Erythroblast (primary cell): ENCODE data around the gene ADAMTSL1.

Experiments
- DNase-seq, 2 experiments: peaks; one replicate each; lab custom pipeline; 2025; lab: John Stamatoyannopoulos, UW
- GATA1 ChIP-seq: IDR thresholded peaks from 2 replicates; pipeline ENCODE4 v1.6.1; 2011; ENCODE audit warnings: low read depth, mild to moderate bottlenecking, control low read depth, low read length, moderate library complexity
- POLR2A ChIP-seq: IDR thresholded peaks from 2 replicates; pipeline ENCODE4 v1.6.1; 2011; ENCODE audit warnings: mild to moderate bottlenecking, low read length

The ADAMTSL1 gene

GRCh38 chr9:18786911-18787650 is 313.1 kb downstream of the ADAMTSL1 start:
- TF ChIP-seq POLR2A = no peak
- TF ChIP-seq GATA1 = no peak
- DNase-seq = no peak

DNA sequence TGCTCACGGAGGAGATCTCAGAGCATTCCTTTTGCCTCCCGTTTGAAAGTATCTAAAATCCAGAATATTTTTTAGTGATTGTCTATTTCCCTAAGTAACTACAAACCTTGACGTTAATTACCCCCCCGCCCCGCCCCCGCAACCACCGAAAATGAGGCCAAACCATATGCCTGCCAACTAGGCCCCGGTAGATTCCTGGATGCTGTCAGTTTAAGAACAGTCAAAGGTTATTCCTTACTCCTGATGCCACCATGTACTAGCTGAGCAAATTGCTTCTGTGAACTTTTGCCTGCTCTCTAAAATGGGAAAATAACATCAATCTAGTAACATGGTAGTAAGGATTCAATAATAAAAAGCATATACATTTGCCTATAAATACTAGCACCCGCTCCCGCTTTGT is 314.3 kb downstream of the ADAMTSL1 start:
- no peak for TF ChIP-seq GATA1
- TF ChIP-seq POLR2A = no peak
- no peak for DNase-seq

DNA sequence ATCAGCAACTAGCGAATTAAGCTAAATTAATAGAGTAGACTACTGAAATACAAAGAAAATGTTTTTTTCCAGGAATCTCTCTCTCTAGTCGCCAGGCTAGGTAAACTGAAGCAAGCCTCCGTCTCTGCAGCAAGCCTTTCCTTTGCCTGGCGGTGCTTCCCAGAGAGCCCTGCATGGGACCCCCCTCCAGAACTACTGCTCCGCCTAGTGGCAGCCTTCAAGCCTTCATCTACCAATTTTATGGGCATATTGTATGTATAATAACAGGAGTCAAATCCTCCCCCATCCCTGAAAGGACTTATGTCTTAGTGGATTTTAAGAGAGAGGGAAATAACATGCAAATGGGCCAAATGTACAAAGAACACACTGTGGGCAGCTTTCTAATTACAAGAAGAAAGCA is 317.1 kb downstream of the ADAMTSL1 start:
- TF ChIP-seq GATA1 = no peak
- TF ChIP-seq POLR2A = no peak
- peak in 1 of 2 experiments; percentile 30 for DNase-seq

DNA sequence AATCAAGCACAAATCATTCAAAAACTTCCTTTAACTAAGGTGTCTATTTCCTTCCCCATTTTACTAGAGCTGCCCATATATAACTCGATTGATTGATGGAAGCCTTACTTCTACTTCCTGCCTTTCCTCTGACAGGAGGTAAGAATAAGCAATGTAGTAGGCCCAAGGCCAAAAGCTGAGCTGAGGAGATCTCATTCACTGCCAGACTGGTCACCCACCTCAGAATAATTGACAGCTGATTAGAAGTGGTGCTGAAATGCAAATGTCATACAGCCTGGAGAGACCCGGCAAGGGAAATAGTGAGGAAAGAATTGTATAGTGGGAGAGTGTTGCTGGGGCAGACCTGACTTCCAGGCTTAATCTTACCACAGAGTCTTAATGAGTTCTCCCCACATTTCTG is 319.2 kb downstream of the ADAMTSL1 start:
- DNase-seq = no peak
- TF ChIP-seq GATA1 (no peak), POLR2A (no peak)

GRCh38 chr9:18795947-18796671 is 322.2 kb downstream of the ADAMTSL1 start:
- DNase-seq = no peak
- TF ChIP-seq POLR2A = no peak
- no peak for TF ChIP-seq GATA1

DNA sequence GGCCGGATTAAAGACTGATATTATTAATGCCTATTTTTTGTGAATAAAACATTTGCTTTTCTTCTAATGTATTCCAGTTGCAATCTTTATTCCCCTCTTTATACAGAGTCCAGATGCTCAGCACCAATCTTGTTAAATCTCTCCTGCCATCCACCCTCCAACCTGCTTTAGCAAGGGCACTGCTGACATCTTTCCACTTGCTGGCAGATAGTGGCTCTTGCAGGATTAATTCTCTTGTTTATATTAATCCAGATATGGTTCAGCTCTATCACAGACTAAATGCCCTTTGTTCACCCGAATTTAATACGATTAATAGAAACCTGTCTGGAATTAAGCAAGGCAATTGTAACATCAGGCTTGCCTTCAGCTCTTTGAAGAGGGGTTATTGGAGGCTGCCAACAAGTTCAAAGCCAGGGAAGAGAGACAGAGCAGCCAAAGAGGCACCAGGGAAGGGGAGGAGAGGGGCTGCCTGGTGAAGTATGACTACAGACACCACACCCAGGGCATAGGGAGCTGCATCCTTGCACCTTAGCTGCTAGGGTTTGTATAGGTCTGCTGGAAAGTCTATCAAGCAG is 322.8 kb downstream of the ADAMTSL1 start:
- DNase-seq = no peak
- no peak for TF ChIP-seq GATA1
- no peak for TF ChIP-seq POLR2A

DNA sequence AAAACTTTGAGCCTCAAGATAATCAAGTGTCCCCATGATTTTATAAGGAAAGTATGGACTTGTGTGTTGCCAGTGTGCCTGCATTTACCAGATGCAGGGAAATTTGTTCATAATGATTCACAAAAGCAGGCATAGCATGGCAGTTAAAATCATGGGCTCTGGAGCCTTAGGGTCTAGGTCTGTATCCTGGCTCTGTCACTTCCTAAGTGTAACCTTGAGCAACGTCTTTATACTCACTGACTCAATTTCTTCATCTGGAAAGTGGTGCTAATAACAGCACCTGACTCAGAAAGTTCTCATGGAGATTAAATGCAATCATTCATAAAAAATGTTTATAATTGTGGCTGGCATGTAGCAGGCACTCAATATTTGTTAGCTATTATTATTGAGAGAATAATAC is 324.2 kb downstream of the ADAMTSL1 start:
- no peak for TF ChIP-seq POLR2A
- TF ChIP-seq GATA1 = no peak
- DNase-seq = no peak

DNA sequence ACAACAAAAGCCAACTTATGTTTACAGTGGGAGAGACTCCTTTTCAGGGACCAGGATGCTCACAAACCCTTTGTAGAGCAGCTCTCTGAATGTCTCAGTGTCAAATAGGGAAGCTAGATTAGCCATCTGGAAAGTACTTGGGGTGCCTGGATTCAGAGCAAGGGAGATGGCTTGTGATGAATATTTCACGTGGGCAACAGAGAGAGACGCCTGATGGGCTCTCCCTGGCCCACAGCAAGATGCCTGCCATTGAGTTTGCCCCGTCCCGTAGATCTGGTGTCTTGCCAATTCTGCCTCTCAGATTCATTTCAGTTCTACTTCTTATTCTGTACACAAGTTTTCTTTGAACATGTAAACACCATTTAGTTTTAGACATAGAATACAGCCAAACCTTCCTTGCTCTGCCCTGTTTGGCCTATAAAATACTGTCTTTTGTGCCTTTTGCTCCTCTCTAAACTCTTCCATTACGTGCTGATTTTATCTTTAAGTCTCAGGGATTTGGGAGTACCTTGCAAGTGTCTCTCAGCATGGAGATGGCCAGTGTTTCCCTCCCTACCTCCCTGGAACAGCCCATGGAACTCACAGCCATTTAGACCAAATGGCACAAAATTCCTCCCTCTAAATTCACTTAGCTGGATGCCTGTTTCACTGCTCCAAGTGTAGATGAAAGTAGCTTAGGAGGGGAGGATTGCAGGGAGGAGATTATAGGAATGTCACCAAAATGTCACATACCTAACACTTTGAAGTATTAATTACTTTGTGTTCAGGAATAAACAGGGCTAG is 324.7 kb downstream of the ADAMTSL1 start:
- DNase-seq = no peak
- TF ChIP-seq GATA1 = no peak
- no peak for TF ChIP-seq POLR2A

DNA sequence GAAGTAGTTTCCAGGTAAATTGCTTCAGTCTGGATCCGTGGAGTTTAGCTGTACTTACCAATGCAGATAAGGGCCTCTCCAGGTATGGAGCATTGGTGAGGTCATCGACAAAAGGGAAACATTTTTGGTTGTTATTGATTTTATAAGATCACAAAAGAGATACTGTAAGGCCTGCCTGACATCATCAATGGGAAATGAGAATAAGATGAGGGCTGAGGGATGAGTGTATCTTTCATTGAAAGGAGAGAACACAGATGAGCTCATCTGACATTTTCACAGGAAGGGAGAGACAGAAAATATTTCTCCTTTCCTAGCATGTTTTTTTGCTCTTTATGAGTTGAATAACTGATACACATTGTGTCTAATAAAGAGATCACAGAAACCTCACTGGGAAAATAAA is 325.5 kb downstream of the ADAMTSL1 start:
- TF ChIP-seq POLR2A (no peak), GATA1 (no peak)
- no peak for DNase-seq

DNA sequence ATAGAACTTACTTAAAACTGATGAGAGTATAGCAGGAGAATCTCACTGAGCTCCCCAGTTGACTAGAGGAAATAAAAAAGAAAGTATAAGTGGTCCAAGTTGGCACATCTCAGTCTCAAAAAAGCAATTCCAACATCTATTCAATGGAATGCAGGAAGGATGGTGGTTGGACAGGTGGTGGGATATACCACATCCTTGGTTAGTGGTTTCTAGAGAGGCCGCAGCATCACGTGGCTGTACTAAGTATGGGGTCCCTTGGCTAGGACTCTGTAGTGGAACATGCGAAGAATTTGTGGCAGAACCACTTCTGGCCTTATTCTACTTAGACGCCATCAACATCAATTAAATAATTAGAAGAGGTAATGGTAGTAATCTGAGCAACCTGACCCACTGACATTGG is 326.6 kb downstream of the ADAMTSL1 start:
- TF ChIP-seq GATA1 (no peak), POLR2A (no peak)
- no peak for DNase-seq

DNA sequence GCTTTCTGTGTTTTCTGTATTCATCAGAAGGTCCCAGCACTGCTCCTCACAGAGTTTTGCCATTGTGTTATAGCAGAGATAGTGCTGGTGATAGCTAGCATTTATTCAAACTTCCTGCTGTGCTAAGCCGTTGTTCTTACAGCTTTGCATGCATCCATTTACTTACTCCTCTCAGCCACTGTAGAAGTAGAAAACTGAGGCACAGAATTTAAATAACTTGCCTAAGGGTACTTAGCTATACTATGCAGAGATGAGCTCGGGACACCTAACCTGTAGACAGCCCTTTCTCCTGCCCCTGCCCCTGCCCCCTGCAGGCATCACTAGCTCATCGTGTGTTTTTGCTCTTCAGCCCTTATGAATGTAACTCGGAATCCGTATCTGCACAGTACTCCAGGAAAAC is 331.4 kb downstream of the ADAMTSL1 start:
- no peak for TF ChIP-seq GATA1
- TF ChIP-seq POLR2A = no peak
- DNase-seq = no peak

- TF ChIP-seq POLR2A (no peak), GATA1 (no peak)
- no peak for DNase-seq
Measured at GRCh38 chr9:18806232-18807080, 332.5 kb downstream of the ADAMTSL1 start.

DNA sequence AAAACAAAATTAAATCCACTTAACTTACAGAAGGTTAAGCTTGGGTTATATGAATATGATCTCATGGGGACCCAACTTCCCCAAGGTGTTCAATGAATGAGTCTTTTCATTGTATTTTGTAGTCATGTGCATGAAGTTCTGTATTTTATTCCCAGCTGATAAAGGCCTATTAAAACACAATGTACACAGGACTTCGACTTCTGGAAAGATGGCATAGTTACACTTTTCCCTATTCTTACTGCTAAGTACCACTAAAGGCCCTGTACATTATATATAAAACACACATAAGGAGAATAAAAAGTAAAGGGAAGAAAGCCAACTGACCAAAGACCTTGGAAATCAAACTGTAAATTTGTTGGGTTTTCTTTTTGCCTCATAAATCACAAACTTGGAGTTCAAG is 336.6 kb downstream of the ADAMTSL1 start:
- no peak for DNase-seq
- TF ChIP-seq POLR2A = no peak
- no peak for TF ChIP-seq GATA1
